8988T (cell line): ENCODE measurements around the gene PCDHB9.
"Not testable (repeated sequence)": the region's sequence is repeated elsewhere in the genome, so short reads cannot be mapped to it uniquely, and the experiment has no call there.

ENCODE experiments used
- DNase-seq: peaks from one replicate; pipeline ENCODE4 v3.0.0; 2011

The PCDHB9 gene

DNA sequence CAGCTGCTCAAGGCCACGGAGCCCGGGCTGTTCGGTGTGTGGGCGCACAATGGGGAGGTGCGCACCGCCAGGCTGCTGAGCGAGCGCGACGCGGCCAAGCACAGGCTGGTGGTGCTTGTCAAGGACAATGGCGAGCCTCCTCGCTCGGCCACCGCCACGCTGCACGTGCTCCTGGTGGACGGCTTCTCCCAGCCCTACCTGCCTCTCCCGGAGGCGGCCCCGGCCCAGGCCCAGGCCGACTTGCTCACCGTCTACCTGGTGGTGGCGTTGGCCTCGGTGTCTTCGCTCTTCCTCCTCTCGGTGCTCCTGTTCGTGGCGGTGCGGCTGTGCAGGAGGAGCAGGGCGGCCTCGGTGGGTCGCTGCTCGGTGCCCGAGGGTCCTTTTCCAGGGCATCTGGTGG lies 2.2 kb downstream of the PCDHB9 start:
- not testable (repeated sequence) for DNase-seq

DNA sequence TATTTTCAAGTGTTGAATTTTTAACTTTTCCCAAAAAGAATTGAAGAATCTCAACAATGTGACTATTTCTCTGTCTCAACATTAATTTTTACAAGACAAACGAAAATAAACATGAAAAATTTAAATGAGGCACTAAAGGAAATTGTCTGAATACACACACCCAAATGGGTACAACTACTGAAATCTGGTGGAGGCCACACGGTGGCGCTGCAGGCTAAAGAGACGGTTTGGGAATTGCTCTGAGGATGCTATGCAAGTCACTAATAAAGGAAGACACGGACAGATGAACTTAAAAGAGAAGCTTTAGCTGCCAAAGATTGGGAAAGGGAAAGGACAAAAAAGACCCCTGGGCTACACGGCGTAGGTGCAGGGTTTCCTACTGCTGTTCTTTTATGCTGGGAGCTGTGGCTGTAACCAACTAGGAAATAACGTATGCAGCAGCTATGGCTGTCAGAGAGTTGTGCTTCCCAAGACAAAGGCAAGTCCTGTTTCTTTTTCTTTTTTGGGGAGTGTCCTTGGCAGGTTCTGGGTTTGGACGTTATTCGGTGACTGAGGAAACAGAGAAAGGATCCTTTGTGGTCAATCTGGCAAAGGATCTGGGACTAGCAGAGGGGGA lies 5.3 kb downstream of the PCDHB9 start, which contains the start of gene PCDHB10:
Gene PCDHB10, plus strand, starts transcription at position 244 of the 616 bp plus-strand sequence. Its CDS starts 200 bp downstream, at position 444.
- peak; percentile 78 for DNase-seq

DNA sequence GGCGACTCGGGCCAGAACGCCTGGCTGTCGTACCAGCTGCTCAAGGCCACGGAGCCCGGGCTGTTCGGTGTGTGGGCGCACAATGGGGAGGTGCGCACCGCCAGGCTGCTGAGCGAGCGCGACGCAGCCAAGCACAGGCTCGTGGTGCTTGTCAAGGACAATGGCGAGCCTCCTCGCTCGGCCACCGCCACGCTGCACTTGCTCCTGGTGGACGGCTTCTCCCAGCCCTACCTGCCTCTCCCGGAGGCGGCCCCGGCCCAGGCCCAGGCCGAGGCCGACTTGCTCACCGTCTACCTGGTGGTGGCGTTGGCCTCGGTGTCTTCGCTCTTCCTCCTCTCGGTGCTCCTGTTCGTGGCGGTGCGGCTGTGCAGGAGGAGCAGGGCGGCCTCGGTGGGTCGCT lies 7.4 kb downstream of the PCDHB9 start:
- not testable (repeated sequence) for DNase-seq

DNA sequence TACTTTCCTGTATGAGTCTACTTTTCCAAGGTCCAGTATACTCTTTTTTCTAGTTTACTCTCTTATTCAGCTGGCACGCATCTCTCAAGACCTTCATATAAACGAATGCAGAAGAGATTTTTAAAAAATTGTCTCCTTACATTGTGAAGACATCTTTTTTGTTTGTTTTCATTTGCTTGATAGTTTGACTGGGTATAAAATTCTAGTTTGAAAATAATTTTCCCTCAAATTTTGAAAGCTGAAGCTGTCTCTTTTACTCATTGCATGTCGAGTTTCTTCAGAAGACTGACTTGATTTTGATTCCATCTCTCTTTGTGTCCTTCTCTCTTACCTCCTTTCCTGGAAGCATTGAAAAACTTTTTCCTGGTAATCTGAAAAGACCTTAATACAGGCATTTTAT lies 9.4 kb downstream of the PCDHB9 start:
- no peak for DNase-seq

DNA sequence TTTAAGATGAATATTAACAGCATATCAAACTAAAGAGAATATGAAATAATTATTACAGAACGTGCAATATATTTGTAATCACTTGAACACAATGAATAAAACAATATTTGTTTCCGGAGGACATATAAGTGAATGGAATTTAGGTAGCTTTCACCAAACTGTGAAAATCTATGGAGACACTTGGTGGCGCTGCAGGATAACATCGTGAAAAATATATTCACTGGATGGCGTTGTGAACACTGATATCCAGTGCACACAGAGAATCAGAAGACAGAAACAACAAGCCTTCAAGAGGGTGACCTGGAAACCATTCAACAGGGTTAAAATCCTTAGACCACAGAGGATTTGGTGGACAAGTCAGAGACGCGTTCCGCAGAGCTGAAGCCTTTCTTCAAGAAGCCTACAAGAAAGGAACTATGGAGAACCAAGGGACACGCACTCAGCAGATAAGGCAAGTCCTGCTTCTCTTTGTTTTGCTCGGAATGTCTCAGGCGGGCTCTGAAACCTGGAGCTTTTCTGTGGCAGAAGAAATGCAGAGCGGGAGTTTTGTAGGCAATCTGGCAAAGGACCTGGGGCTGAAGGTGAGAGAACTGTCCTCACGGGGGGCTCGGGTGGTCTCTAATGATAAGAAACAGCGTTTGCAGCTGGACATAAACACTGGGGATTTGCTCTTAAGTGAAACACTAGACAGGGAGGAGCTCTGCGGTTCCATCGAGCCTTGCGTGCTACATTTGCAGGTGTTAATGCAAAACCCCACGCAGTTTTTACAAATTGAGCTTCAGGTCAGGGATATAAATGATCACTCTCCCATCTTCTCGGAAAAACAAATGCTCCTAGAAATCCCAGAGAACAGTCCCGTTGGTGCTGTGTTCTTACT lies 12.6 kb downstream of the PCDHB9 start, which contains the start of gene PCDHB11:
Gene PCDHB11, plus strand, starts transcription at position 269 of the 877 bp plus-strand sequence. Its CDS starts 148 bp downstream, at position 417.
- DNase-seq = no peak

DNA sequence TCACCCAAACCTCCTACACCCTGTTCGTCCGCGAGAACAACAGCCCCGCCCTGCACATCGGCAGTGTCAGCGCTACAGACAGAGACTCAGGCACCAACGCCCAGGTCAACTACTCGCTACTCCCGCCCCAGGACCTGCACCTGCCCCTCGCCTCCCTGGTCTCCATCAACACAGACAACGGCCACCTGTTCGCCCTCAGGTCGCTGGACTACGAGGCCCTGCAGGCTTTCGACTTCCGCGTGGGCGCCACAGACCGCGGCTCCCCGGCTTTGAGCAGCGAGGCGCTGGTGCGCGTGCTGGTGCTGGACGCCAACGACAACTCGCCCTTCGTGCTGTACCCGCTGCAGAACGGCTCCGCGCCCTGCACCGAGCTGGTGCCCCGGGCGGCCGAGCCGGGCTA lies 14.2 kb downstream of the PCDHB9 start:
- DNase-seq = not testable (repeated sequence)

DNA sequence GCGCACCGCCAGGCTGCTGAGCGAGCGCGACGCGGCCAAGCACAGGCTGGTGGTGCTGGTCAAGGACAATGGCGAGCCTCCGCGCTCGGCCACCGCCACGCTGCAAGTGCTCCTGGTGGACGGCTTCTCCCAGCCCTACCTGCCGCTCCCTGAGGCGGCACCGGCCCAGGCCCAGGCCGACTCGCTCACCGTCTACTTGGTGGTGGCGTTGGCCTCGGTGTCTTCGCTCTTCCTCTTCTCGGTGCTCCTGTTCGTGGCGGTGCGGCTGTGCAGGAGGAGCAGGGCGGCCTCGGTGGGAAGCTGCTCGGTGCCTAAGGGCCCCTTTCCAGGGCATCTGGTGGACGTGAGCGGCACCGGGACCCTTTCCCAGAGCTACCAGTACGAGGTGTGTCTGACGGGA lies 14.7 kb downstream of the PCDHB9 start:
- DNase-seq = not testable (repeated sequence)

DNA sequence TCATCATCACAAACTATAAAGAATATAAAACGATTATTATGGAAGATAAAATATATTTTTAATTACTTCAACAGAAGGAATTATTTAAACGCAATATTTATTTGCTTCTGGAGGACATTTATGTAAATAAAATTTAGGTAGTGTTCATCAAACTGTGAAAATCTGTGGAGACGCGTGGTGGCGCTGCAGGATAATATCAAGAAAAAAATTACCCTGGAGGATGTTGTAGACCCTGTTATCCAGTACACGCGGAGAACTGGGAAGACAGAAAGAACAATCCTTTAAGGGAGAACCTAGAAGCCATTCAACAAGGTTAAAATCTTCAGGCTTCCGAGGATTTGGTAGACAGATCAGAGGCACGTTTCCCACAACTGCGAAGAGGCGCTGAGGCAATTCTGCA lies 21.5 kb downstream of the PCDHB9 start, which contains the start of gene PCDHB12:
Gene PCDHB12, plus strand, starts transcription at position 242 of the 400 bp plus-strand sequence. CDS start 189 bp downstream, outside the sequence.
- DNase-seq = peak; percentile 47

DNA sequence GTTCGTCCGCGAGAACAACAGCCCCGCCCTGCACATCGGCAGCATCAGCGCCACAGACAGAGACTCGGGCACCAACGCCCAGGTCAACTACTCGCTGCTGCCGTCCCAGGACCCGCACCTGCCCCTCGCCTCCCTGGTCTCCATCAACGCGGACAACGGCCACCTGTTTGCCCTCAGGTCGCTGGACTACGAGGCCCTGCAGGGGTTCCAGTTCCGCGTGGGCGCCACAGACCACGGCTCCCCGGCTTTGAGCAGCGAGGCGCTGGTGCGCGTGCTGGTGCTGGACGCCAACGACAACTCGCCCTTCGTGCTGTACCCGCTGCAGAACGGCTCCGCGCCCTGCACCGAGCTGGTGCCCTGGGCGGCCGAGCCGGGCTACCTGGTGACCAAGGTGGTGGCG lies 23.3 kb downstream of the PCDHB9 start:
- not testable (repeated sequence) for DNase-seq

DNA sequence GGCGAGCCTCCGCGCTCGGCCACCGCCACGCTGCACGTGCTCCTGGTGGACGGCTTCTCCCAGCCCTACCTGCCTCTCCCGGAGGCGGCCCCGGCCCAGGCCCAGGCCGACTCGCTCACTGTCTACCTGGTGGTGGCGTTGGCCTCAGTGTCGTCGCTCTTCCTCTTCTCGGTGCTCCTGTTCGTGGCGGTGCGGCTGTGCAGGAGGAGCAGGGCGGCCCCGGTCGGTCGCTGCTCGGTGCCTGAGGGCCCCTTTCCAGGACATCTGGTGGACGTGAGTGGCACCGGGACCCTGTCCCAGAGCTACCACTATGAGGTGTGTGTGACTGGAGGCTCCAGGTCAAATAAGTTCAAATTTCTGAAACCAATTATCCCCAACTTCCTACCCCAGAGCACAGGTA lies 23.9 kb downstream of the PCDHB9 start:
- not testable (repeated sequence) for DNase-seq

DNA sequence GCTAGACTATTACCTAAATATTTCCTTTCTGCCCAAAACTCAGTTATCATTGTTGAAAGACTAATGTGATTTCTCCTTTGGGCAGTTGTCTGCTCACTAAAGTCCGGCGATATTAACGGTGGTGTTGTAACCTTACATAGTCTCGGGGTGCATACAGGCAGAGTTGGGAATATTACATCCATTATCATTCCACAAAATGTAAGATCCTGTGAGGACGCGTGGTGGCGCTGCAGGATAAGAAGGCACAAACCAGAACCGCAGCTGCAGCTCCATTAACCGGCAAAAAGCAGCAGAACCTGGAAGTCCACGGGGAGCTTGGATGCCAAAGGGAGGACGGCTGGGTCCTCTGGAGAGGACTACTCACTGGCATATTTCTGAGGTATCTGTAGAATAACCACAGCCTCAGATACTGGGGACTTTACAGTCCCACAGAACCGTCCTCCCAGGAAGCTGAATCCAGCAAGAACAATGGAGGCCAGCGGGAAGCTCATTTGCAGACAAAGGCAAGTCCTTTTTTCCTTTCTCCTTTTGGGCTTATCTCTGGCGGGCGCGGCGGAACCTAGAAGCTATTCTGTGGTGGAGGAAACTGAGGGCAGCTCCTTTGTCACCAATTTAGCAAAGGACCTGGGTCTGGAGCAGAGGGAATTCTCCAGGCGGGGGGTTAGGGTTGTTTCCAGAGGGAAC lies 26.8 kb downstream of the PCDHB9 start, which contains the start of gene PCDHB13:
Gene PCDHB13, plus strand, starts transcription at position 264 of the 684 bp plus-strand sequence. Its CDS starts 205 bp downstream, at position 469.
- not testable (repeated sequence) for DNase-seq

DNA sequence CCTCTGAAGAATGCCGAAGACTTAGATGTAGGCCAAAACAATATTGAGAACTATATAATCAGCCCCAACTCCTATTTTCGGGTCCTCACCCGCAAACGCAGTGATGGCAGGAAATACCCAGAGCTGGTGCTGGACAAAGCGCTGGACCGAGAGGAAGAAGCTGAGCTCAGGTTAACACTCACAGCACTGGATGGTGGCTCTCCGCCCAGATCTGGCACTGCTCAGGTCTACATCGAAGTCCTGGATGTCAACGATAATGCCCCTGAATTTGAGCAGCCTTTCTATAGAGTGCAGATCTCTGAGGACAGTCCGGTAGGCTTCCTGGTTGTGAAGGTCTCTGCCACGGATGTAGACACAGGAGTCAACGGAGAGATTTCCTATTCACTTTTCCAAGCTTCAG lies 27.6 kb downstream of the PCDHB9 start:
- DNase-seq = not testable (repeated sequence)

DNA sequence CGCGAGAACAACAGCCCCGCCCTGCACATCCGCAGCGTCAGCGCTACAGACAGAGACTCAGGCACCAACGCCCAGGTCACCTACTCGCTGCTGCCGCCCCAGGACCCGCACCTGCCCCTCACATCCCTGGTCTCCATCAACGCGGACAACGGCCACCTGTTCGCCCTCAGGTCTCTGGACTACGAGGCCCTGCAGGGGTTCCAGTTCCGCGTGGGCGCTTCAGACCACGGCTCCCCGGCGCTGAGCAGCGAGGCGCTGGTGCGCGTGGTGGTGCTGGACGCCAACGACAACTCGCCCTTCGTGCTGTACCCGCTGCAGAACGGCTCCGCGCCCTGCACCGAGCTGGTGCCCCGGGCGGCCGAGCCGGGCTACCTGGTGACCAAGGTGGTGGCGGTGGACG lies 28.5 kb downstream of the PCDHB9 start:
- not testable (repeated sequence) for DNase-seq

DNA sequence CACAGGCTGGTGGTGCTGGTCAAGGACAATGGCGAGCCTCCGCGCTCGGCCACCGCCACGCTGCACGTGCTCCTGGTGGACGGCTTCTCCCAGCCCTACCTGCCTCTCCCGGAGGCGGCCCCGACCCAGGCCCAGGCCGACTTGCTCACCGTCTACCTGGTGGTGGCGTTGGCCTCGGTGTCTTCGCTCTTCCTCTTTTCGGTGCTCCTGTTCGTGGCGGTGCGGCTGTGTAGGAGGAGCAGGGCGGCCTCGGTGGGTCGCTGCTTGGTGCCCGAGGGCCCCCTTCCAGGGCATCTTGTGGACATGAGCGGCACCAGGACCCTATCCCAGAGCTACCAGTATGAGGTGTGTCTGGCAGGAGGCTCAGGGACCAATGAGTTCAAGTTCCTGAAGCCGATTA lies 29.1 kb downstream of the PCDHB9 start:
- DNase-seq = not testable (repeated sequence)

DNA sequence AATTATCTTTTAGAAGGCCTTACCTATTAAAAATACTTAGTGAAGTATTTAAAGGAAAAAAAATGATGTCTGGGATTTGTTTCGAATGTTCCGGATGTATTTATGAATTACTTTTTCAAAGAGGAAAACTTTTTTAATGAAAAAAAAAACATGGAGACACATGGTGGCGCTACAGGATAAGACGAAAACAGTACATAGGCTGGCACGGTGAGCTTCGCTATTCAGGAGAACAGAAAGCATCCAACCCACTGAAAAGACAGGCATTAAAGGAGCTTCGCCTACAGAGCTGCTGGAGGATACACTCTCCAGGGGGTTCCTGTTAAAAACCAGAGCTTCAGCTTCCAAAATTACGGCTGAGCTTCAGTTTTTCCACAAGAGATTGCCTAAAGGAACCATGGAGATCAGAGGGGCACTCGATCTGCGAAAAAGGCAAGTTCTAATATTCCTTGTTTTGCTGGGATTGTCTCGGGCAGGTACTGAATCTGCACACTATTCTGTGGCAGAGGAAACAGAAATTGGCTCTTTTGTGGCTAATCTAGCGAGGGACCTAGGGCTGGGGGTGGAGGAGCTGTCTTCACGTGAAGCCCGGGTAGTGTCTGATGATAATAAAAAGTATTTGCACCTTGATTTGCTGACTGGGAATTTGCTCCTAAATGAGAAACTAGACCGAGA lies 36.3 kb downstream of the PCDHB9 start, which contains the start of gene PCDHB14:
Gene PCDHB14, plus strand, starts transcription at position 232 of the 672 bp plus-strand sequence. Its CDS starts 163 bp downstream, at position 395.
- peak; percentile 48 for DNase-seq

DNA sequence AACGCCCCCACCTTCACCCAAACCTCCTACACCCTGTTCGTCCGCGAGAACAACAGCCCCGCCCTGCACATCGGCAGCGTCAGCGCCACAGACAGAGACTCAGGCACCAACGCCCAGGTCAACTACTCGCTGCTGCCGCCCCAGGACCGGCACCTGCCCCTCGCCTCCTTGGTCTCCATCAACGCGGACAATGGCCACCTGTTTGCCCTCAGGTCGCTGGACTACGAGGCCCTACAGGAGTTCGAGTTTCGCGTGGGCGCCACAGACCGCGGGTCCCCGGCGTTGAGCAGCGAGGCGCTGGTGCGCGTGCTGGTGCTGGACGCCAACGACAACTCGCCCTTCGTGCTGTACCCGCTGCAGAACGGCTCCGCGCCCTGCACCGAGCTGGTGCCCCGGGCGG lies 37.9 kb downstream of the PCDHB9 start:
- not testable (repeated sequence) for DNase-seq

DNA sequence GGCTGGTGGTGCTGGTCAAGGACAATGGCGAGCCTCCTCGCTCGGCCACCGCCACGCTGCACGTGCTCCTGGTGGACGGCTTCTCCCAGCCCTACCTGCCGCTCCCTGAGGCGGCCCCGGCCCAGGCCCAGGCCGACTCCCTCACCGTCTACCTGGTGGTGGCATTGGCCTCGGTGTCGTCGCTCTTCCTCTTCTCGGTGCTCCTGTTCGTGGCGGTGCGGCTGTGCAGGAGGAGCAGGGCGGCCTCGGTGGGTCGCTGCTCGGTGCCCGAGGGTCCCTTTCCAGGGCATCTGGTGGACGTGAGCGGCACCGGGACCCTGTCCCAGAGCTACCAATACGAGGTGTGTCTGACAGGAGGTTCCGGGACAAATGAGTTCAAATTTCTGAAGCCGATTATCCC lies 38.5 kb downstream of the PCDHB9 start:
- not testable (repeated sequence) for DNase-seq

DNA sequence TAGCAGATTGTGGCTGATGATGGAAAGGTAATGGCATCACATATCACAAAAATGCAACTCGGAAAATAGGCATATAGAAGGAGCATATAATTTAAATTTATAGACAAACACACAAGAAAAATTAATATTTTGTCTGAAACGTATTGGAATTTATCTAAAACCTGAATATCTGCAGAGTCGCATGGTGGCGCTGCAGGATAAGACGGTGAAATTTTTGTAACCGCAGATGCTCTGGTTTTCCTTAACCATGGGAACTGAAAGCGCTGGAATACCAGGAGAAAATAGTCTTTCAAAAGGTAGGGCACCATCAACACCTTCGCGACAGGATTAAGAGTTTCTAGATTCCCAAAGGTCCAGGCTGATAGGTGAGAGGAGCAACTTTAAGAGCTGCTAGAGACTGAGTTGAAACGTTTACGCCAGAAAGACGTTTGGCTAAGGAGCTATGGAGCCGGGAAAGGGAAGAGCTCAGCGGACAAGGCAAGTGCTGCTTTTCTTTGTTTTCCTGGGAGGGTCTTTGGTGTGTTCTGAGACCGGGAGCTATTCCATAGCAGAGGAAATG lies 47.2 kb downstream of the PCDHB9 start:
- no peak for DNase-seq

DNA sequence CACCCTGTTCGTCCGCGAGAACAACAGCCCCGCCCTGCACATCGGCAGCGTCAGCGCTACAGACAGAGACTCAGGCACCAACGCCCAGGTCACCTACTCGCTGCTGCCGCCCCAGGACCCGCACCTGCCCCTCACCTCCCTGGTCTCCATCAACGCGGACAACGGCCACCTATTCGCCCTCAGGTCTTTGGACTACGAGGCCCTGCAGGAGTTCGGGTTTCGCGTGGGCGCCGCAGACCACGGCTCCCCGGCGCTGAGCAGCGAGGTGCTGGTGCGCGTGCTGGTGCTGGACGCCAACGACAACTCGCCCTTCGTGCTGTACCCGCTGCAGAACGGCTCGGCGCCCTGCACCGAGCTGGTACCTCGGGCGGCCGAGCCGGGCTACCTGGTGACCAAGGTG lies 49.0 kb downstream of the PCDHB9 start:
- not testable (repeated sequence) for DNase-seq

DNA sequence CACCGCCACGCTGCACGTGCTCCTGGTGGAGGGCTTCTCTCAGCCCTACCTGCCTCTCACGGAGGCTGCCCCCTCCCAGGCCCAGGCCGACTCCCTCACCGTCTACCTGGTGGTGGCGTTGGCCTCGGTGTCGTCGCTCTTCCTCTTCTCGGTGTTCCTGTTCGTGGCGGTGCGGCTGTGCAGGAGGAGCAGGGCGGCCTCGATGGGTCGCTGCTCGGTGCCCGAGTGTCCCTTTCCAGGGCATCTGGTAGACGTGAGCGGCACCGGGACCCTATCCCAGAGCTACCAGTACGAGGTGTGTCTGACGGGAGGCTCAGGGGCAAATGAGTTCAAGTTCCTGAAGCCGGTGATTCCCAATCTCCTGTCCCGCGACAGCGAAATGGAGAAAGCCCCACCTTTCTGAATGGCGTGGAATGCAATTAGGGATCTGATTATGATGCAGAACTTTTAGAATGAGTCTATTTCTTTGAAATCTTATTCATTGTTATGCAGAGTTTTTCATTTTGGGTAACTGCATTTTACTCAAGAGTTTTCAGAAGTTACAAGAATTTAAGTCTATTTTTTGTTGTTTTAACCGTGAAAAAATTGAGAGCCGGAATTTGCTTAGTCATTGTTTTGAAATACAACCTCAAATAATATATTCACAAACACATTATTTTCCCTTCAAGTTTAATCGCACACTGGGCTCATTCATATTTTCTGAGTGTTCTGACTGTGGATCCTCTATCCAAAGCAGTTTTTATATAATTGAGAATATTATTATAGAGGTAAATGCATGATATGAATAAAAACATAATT lies 49.8 kb downstream of the PCDHB9 start:
- DNase-seq = no peak
